Endothelial cell of umbilical vein (primary cell): ENCODE results near the gene CT47C1. TPM values are rescaled to one million over a fixed set of nuclear protein-coding genes. Genes with fewer than 3 reads are reported as not detected.

Experiments
- BruUV-seq: library from RNA; stranded (reverse); fragments of 400-500 nt; replicated peaks from 2 replicates; lab custom pipeline; 2021; lab: Mats Ljungman, UMichigan
- CTCF ChIA-PET: fragments of 300-600, 350-600 bp; sonication (Branson Sonifier 250); formaldehyde crosslinking; loops from one replicate; lab custom pipeline; 2021; ENCODE audit warnings: antibody characterized with exemption, inconsistent platforms; lab: Charles Lee
- POLR2A ChIA-PET: fragments of 300-600, 350-600 bp; sonication (Branson Sonifier 250); formaldehyde crosslinking; loops from one replicate; lab custom pipeline; 2021; ENCODE audit warnings: antibody characterized with exemption, inconsistent platforms; lab: Charles Lee
- DNase-seq: peaks from one replicate; pipeline ENCODE4 v3.0.0-alpha.2; 2011; ENCODE audit warnings: low read depth, low spot score
- FAIRE-seq: peaks from 2 replicates; lab custom pipeline; 2011; peaks lifted over from hg19 to GRCh38; lab: Jason Lieb, UNC
- H2AFZ ChIP-seq: 2 replicates; pipeline ENCODE4 v1.6.0; 2012; ENCODE audit warnings: low read depth, low read length, control low read depth, inconsistent platforms
- H3K27ac ChIP-seq: 2 replicates; pipeline ENCODE4 v1.5.1; 2011; ENCODE audit warnings: low read depth, mild to moderate bottlenecking, control low read depth, low read length, moderate library complexity; ENCODE audit not compliant: insufficient read depth
- H3K27me3 ChIP-seq, 2 experiments: 2 replicates each; pipeline versions ENCODE4 v1.6.0 to v1.6.1; 2011; ENCODE audit warnings: low read length in 2 of 2, mixed read lengths in 1 of 2; ENCODE audit not compliant: control insufficient read depth in 2 of 2, insufficient read depth in 2 of 2
- H3K36me3 ChIP-seq, 2 experiments: 2 replicates in 1 of 2; 3 replicates in 1 of 2; pipeline ENCODE4 v1.5.1; 2011; ENCODE audit warnings: low read length in 2 of 2, mild to moderate bottlenecking in 1 of 2, moderate library complexity in 1 of 2; ENCODE audit not compliant: control insufficient read depth in 2 of 2, insufficient read depth in 2 of 2; ENCODE audit errors: extremely low read depth in 1 of 2
- H3K4me1 ChIP-seq: 3 replicates; pipeline ENCODE4 v1.5.1; 2011; ENCODE audit warnings: mild to moderate bottlenecking, low read length; ENCODE audit not compliant: control insufficient read depth, insufficient read depth; ENCODE audit errors: extremely low read depth
- H3K4me2 ChIP-seq: 2 replicates; pipeline ENCODE4 v1.6.1; 2011; ENCODE audit warnings: low read length, control low read depth, mixed read lengths; ENCODE audit not compliant: insufficient read depth
- H3K4me3 ChIP-seq, 3 experiments: fragments of 200-600 bp in 1 of 3; sonication (generic), shearing (Covaris generic) in 1 of 3; replicated peaks in 1 of 3; 2 replicates each; pipeline ENCODE4 v1.5.1; 2011 to 2016; ENCODE audit warnings: control low read depth in 3 of 3, low read length in 3 of 3, mild to moderate bottlenecking in 2 of 3, inconsistent platforms in 1 of 3, low read depth in 1 of 3, moderate library complexity in 1 of 3; ENCODE audit not compliant: insufficient read depth in 1 of 3
- H3K79me2 ChIP-seq: 2 replicates; pipeline ENCODE4 v1.6.0; 2012; ENCODE audit warnings: low read length, inconsistent platforms; ENCODE audit not compliant: control insufficient read depth, insufficient read depth
- H3K9ac ChIP-seq: replicated peaks from 2 replicates; pipeline ENCODE3; 2011; ENCODE audit warnings: low read length, control low read depth; ENCODE audit not compliant: insufficient read depth; ENCODE audit errors: extremely low read depth
- H3K9me1 ChIP-seq: replicated peaks from 3 replicates; pipeline ENCODE4 v1.6.0; 2011; ENCODE audit warnings: mild to moderate bottlenecking, low read length; ENCODE audit not compliant: control insufficient read depth, insufficient read depth; ENCODE audit errors: extremely low read depth
- H3K9me3 ChIP-seq: replicated peaks from 2 replicates; pipeline ENCODE4 v1.5.1; 2012; ENCODE audit warnings: low read length, inconsistent platforms; ENCODE audit not compliant: control insufficient read depth, insufficient read depth
- H4K20me1 ChIP-seq: replicated peaks from 2 replicates; pipeline ENCODE3; 2011; ENCODE audit warnings: mild to moderate bottlenecking, low read length; ENCODE audit not compliant: control insufficient read depth, insufficient read depth; ENCODE audit errors: extremely low read depth
- EZH2 ChIP-seq: IDR thresholded peaks from 2 replicates; pipeline ENCODE4 v1.6.1; 2012; ENCODE audit warnings: borderline replicate concordance, low read depth, mild to moderate bottlenecking, moderate library complexity, low read length, inconsistent platforms; ENCODE audit not compliant: severe bottlenecking
- FOS ChIP-seq: IDR thresholded peaks from 2 replicates; pipeline ENCODE4 v1.6.1; 2011; ENCODE audit warnings: mild to moderate bottlenecking, low read length, moderate library complexity, borderline replicate concordance; ENCODE audit not compliant: insufficient read depth
- GATA2 ChIP-seq: IDR thresholded peaks from 2 replicates; pipeline ENCODE4 v1.7.0; 2011; ENCODE audit warnings: low read depth, mild to moderate bottlenecking, moderate library complexity, mixed read lengths, low read length; ENCODE audit not compliant: insufficient read length, insufficient read depth
- JUN ChIP-seq: IDR thresholded peaks from 2 replicates; pipeline ENCODE4 v1.6.1; 2011; ENCODE audit warnings: borderline replicate concordance, low read depth; ENCODE audit not compliant: insufficient read length, insufficient read depth
- MAX ChIP-seq: IDR thresholded peaks from 2 replicates; pipeline ENCODE4 v1.6.1; 2011; ENCODE audit not compliant: insufficient read depth, insufficient read length
- MYC ChIP-seq: IDR thresholded peaks from one replicate; pipeline ENCODE4 v1.6.1; 2011; ENCODE audit warnings: mild to moderate bottlenecking, low read depth, low read length
- POLR2A ChIP-seq: IDR thresholded peaks from 2 replicates; pipeline ENCODE4 v1.6.1; 2012; ENCODE audit warnings: low read depth, mild to moderate bottlenecking, control low read depth, low read length
- POLR2AphosphoS5 ChIP-seq: IDR thresholded peaks from 2 replicates; pipeline ENCODE4 v1.6.1; 2012; ENCODE audit warnings: low read depth, mild to moderate bottlenecking, control low read depth, low read length, moderate library complexity; ENCODE audit not compliant: insufficient read depth
- dilution Hi-C: fragments of 300-500 bp; cut with MboI; formaldehyde crosslinking; loops from one replicate; pipeline ENCODE4 v1.15.0; 2019; ENCODE audit warnings: low sequenced_read_pairs; ENCODE audit not compliant: extremely low pct_ligation_motif_present
- intact Hi-C: fragments of 100-400 bp; cut with micrococcal nuclease; formaldehyde crosslinking; loops from one replicate; pipeline ENCODE4 v1.10.0; 2022
- polyA plus RNA-seq, 4 experiments: library from polyadenylated mRNA; depleted of rRNA in 3 of 4; stranded (reverse) in 3 of 4; unstranded in 1 of 4; fragments of >200 nt; gene quantifications; 2 replicates each; pipeline versions ENCODE4 v1.2.1 to v1.2.3, GENCODE V29; 2011 to 2012; ENCODE audit warnings: missing spikeins in 1 of 4
- total RNA-seq: library from RNA; stranded (reverse); gene quantifications from 2 replicates; pipeline ENCODE4 v1.2.3, GENCODE V29; 2021
- TF ChIP-seq, protein P1 (sequence below), 2 donors: IDR thresholded peaks; 1 replicate in 1 of 2; 2 replicates in 1 of 2; pipeline ENCODE4 v1.5.1; 2011; ENCODE audit warnings: low read length in 2 of 2, mild to moderate bottlenecking in 2 of 2, moderate library complexity in 2 of 2, control low read depth in 1 of 2, inconsistent platforms in 1 of 2, low read depth in 1 of 2; ENCODE audit not compliant: insufficient read depth in 1 of 2; ENCODE audit errors: extremely low read depth in 1 of 2

Gene CT47C1
- total and polyA plus RNA-seq, 2 donors (not counting 3 experiments of a cell fraction or from before 2014, with no cell fraction given): not detected

GRCh38 chrX:119042996-119043395, 29.8 kb upstream of the CT47C1 start:
- no TSS peak for BruUV-seq
- Histone ChIP-seq H4K20me1 (no peaks in the 10 kb centered on the region), H2AFZ (no peak overlapping the region), H3K4me3 (no peak overlapping the region), H3K36me3 (no peaks in the 10 kb centered on the region), H3K4me1 (peaks cover 20% of the 10 kb centered on the region), H3K4me2 (no peak overlapping the region), H3K9ac (no peak overlapping the region), H3K79me2 (no peaks in the 10 kb centered on the region), H3K9me3 (no peaks in the 10 kb centered on the region), H3K27ac (no peak overlapping the region), H3K27me3 (no peaks in the 10 kb centered on the region), H3K9me1 (no peaks in the 10 kb centered on the region)
- dilution Hi-C loops (no loop called here), intact Hi-C loops (no loop called here)
- ChIA-PET POLR2A (no interaction called here), CTCF (no interaction called here)
- FAIRE-seq: no peak
- no peak for TF ChIP-seq EZH2
- no peak for TF ChIP-seq MAX
- TF ChIP-seq POLR2AphosphoS5: no peak
- TF ChIP-seq POLR2A: no peak
- TF ChIP-seq MYC: no peak
- no peak for TF ChIP-seq JUN
- TF ChIP-seq, protein P1, sequence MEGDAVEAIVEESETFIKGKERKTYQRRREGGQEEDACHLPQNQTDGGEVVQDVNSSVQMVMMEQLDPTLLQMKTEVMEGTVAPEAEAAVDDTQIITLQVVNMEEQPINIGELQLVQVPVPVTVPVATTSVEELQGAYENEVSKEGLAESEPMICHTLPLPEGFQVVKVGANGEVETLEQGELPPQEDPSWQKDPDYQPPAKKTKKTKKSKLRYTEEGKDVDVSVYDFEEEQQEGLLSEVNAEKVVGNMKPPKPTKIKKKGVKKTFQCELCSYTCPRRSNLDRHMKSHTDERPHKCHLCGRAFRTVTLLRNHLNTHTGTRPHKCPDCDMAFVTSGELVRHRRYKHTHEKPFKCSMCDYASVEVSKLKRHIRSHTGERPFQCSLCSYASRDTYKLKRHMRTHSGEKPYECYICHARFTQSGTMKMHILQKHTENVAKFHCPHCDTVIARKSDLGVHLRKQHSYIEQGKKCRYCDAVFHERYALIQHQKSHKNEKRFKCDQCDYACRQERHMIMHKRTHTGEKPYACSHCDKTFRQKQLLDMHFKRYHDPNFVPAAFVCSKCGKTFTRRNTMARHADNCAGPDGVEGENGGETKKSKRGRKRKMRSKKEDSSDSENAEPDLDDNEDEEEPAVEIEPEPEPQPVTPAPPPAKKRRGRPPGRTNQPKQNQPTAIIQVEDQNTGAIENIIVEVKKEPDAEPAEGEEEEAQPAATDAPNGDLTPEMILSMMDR (IDR thresholded peaks at IDR 0.05; ENCODE audit: extremely low read depth in 1 of 2, insufficient read depth in 1 of 2, low read depth in 1 of 2, low read length in 2 of 2): no peak
- no peak for TF ChIP-seq FOS
- no peak for TF ChIP-seq GATA2
- no peak for DNase-seq
